Hepatocyte (in vitro differentiated cells): ENCODE measurements around the gene POTEF.
"Not testable (repeated sequence)": the region's sequence is repeated elsewhere in the genome, so short reads cannot be mapped to it uniquely, and the experiment has no call there.

Experiments
- CTCF ChIP-seq: fragments of 200-600 bp; sonication (generic); IDR thresholded peaks from 2 replicates; pipeline ENCODE4 v1.5.1; 2016; ENCODE audit warnings: antibody characterized with exemption, mild to moderate bottlenecking; ENCODE audit not compliant: poor library complexity
- EZH2phosphoT487 ChIP-seq: fragments of 200-600 bp; sonication (generic); IDR thresholded peaks from one replicate; pipeline ENCODE4 v1.6.1; 2018; ENCODE audit warnings: antibody characterized with exemption, mild to moderate bottlenecking, low read depth, moderate library complexity; ENCODE audit not compliant: unreplicated experiment, severe bottlenecking

GRCh38 chr2:130174866-130175265, 45.8 kb upstream of the POTEF start:
- not testable (repeated sequence) for TF ChIP-seq EZH2phosphoT487, CTCF
